Suprapubic skin (tissue), 4 donors: ENCODE data around the gene KLC4.

Source experiments
- POLR2A ChIP-seq, 2 donors: fragments of 450-650 bp; IDR thresholded peaks; one replicate each; pipeline ENCODE4 v1.6.1; 2017; ENCODE audit warnings: antibody characterized with exemption in 2 of 2, mild to moderate bottlenecking in 2 of 2, moderate library complexity in 2 of 2
- POLR2AphosphoS5 ChIP-seq, 3 donors: sonication (generic); formaldehyde crosslinking; IDR thresholded peaks; one replicate each; pipeline ENCODE4 v1.6.1; 2017; ENCODE audit warnings: antibody characterized with exemption in 3 of 3
- TF ChIP-seq, protein P1 (sequence below), 2 donors: fragments of 200-600 bp in 1 of 2; fragments of 450-650 bp in 1 of 2; sonication (generic) in 1 of 2; IDR thresholded peaks; one replicate each; pipeline ENCODE4 v1.5.1; 2016 to 2019; ENCODE audit warnings: antibody characterized with exemption in 2 of 2, mild to moderate bottlenecking in 1 of 2, moderate library complexity in 1 of 2

DNA sequence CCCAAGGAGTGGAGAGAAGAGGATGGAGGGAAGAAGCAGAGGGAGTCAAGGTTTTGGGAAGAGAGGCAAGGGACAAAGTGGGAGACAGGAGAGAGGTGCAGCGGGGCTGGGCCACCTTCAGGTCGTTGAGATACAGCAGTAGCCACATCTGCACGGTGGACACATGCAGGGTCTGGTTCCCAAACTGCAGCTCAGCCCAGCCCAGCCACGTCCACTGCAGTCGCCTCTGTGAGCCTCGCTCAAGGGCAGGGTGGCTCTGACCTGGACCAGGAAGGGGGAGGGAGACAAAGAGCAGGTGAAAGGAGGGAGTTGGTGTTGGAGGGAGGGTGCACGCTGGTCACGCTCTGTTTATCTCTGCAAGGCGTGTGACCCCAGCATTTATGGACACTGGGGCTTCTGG is 20.7 kb upstream of the KLC4 start:
- TF ChIP-seq, protein P1, sequence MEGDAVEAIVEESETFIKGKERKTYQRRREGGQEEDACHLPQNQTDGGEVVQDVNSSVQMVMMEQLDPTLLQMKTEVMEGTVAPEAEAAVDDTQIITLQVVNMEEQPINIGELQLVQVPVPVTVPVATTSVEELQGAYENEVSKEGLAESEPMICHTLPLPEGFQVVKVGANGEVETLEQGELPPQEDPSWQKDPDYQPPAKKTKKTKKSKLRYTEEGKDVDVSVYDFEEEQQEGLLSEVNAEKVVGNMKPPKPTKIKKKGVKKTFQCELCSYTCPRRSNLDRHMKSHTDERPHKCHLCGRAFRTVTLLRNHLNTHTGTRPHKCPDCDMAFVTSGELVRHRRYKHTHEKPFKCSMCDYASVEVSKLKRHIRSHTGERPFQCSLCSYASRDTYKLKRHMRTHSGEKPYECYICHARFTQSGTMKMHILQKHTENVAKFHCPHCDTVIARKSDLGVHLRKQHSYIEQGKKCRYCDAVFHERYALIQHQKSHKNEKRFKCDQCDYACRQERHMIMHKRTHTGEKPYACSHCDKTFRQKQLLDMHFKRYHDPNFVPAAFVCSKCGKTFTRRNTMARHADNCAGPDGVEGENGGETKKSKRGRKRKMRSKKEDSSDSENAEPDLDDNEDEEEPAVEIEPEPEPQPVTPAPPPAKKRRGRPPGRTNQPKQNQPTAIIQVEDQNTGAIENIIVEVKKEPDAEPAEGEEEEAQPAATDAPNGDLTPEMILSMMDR (IDR thresholded peaks at IDR 0.05) = no peak
- TF ChIP-seq POLR2A (IDR thresholded peaks at IDR 0.05) (no peak), POLR2AphosphoS5 (IDR thresholded peaks at IDR 0.05) (no peak)
